ENCODE measurements around the gene KRT38.

DNA sequence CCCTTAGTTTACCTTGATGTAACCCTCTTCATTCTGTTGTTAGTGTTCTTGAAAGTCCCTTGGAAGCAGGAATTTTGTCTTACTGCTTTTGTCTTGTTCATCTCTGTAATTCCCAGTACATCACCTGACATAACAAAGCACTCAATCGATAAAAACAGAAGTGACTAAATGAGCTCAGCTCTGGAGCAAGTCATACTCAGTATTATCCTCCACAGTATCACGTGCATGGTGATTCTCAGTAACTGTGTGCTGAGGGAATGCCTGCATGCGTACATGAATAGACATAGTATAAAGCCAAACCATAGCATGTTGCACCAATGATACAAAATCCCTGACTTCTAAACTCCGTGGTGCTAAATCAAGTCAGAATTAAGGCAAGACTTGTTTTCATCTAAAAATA, 7.2 kb downstream of the KRT38 start:
- TF ChIP-seq, protein P1, sequence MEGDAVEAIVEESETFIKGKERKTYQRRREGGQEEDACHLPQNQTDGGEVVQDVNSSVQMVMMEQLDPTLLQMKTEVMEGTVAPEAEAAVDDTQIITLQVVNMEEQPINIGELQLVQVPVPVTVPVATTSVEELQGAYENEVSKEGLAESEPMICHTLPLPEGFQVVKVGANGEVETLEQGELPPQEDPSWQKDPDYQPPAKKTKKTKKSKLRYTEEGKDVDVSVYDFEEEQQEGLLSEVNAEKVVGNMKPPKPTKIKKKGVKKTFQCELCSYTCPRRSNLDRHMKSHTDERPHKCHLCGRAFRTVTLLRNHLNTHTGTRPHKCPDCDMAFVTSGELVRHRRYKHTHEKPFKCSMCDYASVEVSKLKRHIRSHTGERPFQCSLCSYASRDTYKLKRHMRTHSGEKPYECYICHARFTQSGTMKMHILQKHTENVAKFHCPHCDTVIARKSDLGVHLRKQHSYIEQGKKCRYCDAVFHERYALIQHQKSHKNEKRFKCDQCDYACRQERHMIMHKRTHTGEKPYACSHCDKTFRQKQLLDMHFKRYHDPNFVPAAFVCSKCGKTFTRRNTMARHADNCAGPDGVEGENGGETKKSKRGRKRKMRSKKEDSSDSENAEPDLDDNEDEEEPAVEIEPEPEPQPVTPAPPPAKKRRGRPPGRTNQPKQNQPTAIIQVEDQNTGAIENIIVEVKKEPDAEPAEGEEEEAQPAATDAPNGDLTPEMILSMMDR (IDR thresholded peaks at IDR 0.05): no peak
- TF ChIP-seq POLR2A (IDR thresholded peaks at IDR 0.05) (no peak), POLR2AphosphoS5 (IDR thresholded peaks at IDR 0.05) (no peak)
